B cell (primary cell): ENCODE data around the gene RNF223. TPM values are rescaled to one million over a fixed set of nuclear protein-coding genes. Genes with fewer than 3 reads are reported as not detected.
A peak's percentile ranks its signal among the peaks of the same experiment; 100 is the strongest.

Source experiments
- ATAC-seq: fragments of 200-7000 bp; cut with Tn5 transposase; one replicate; pipeline ENCODE4 v1.10.0; 2021; ENCODE audit warnings: low read depth, mild to moderate bottlenecking, moderate number of reproducible peaks, moderate library complexity
- CTCF ChIA-PET: fragments of 350-600 bp; sonication (Branson Sonifier 250); formaldehyde crosslinking; loops from one replicate; lab custom pipeline; 2021; ENCODE audit warnings: antibody characterized with exemption, inconsistent platforms; lab: Charles Lee
- POLR2A ChIA-PET: fragments of 350-600 bp; sonication (Branson Sonifier 250); formaldehyde crosslinking; loops from one replicate; lab custom pipeline; 2021; ENCODE audit warnings: antibody characterized with exemption; lab: Charles Lee
- DNase-seq: peaks from one replicate; pipeline ENCODE4 v3.0.0; 2013
- H2AFZ ChIP-seq: 2 replicates; pipeline ENCODE4 v1.6.1; 2012; ENCODE audit warnings: mild to moderate bottlenecking, low read depth, low read length; ENCODE audit not compliant: insufficient read depth, poor library complexity, severe bottlenecking
- H3K27ac ChIP-seq, 2 donors: 1 replicate in 1 of 2; 2 replicates in 1 of 2; pipeline ENCODE4 v1.5.1; 2012 to 2013; ENCODE audit warnings: low read length in 2 of 2, mild to moderate bottlenecking in 2 of 2, moderate library complexity in 1 of 2
- H3K27me3 ChIP-seq, 4 experiments: fragments of 200-600 bp in 1 of 4; sonication (generic) in 1 of 4; replicated peaks in 1 of 4; 1 replicate in 2 of 4; 2 replicates in 2 of 4; pipeline versions ENCODE4 v1.6.1 to v1.7.0; 2013 to 2016; ENCODE audit warnings: low read length in 3 of 4, mild to moderate bottlenecking in 2 of 4, mixed read lengths in 1 of 4, moderate library complexity in 1 of 4; ENCODE audit not compliant: insufficient read depth in 4 of 4, control insufficient read depth in 3 of 4; ENCODE audit errors: control extremely low read depth in 1 of 4
- H3K36me3 ChIP-seq, 2 experiments: replicated peaks in 1 of 2; 1 replicate in 1 of 2; 2 replicates in 1 of 2; pipeline versions ENCODE4 v1.6.1 to v1.7.1; 2013; ENCODE audit warnings: low read length in 1 of 2; ENCODE audit not compliant: insufficient read depth in 2 of 2, control insufficient read depth in 1 of 2; ENCODE audit errors: control extremely low read depth in 1 of 2, extremely low read depth in 1 of 2
- H3K4me1 ChIP-seq, 2 donors: fragments of 200-600 bp in 1 of 2; sonication (generic) in 1 of 2; 1 replicate in 1 of 2; 2 replicates in 1 of 2; pipeline versions ENCODE4 v1.5.1 to v1.6.1; 2013 to 2017; ENCODE audit warnings: low read length in 2 of 2; ENCODE audit not compliant: control insufficient read depth in 2 of 2, insufficient read depth in 2 of 2
- H3K4me2 ChIP-seq: replicated peaks from 2 replicates; pipeline ENCODE3; 2012; ENCODE audit warnings: mild to moderate bottlenecking, low read depth, low read length; ENCODE audit not compliant: poor library complexity, severe bottlenecking
- H3K4me3 ChIP-seq, 5 experiments: fragments of 200-600 bp in 1 of 5; sonication (generic) in 1 of 5; 1 replicate in 3 of 5; 2 replicates in 2 of 5; pipeline versions ENCODE4 v1.5.1 to v1.7.0; 2011 to 2016; ENCODE audit warnings: low read length in 4 of 5, mild to moderate bottlenecking in 4 of 5, low read depth in 2 of 5, control low read depth in 1 of 5, moderate library complexity in 1 of 5; ENCODE audit not compliant: insufficient read depth in 1 of 5; ENCODE audit errors: control extremely low read depth in 1 of 5, extremely low read depth in 1 of 5
- H3K79me2 ChIP-seq: fragments of 200-600 bp; sonication (generic); one replicate; pipeline ENCODE4 v1.6.0; 2016; ENCODE audit warnings: low read length; ENCODE audit not compliant: control insufficient read depth, insufficient read depth
- H3K9ac ChIP-seq: fragments of 200-600 bp; sonication (generic); 2 replicates; pipeline ENCODE4 v1.6.1; 2017; ENCODE audit warnings: mild to moderate bottlenecking, low read length, moderate library complexity
- H3K9me3 ChIP-seq, 3 donors: one replicate each; pipeline versions ENCODE4 v1.6.1 to v1.7.1; 2013; ENCODE audit warnings: low read length in 2 of 3; ENCODE audit not compliant: control insufficient read depth in 2 of 3, insufficient read depth in 1 of 3; ENCODE audit errors: control extremely low read depth in 1 of 3
- H4K20me1 ChIP-seq: 2 replicates; pipeline ENCODE4 v1.6.0; 2012; ENCODE audit warnings: mild to moderate bottlenecking, low read length; ENCODE audit not compliant: insufficient read depth, control insufficient read depth, poor library complexity, severe bottlenecking
- H3K27ac Mint-ChIP-seq: one replicate; pipeline ENCODE4 v1.8.0; 2021; ENCODE audit warnings: mixed read lengths
- H3K27me3 Mint-ChIP-seq: one replicate; pipeline ENCODE4 v1.8.0; 2021; ENCODE audit warnings: mixed read lengths
- H3K4me1 Mint-ChIP-seq: one replicate; pipeline ENCODE4 v1.8.0; 2021; ENCODE audit warnings: mixed read lengths
- H3K4me3 Mint-ChIP-seq: one replicate; pipeline ENCODE4 v1.8.0; 2021; ENCODE audit warnings: mixed read lengths
- H3K9me3 Mint-ChIP-seq: one replicate; pipeline ENCODE4 v1.8.0; 2022; ENCODE audit warnings: mixed read lengths; ENCODE audit not compliant: insufficient read depth
- CTCF ChIP-seq: fragments of 200-600 bp; IDR thresholded peaks from one replicate; pipeline ENCODE4 v1.8.0; 2022; ENCODE audit warnings: antibody characterized with exemption, mild to moderate bottlenecking
- EZH2 ChIP-seq: IDR thresholded peaks from 2 replicates; pipeline ENCODE4 v1.6.1; 2012; ENCODE audit warnings: borderline replicate concordance, low read depth, mild to moderate bottlenecking, moderate library complexity, low read length; ENCODE audit not compliant: insufficient read depth, poor library complexity, severe bottlenecking
- WGBS: methylation state at CpG from one replicate; pipeline ENCODE4 v1.1.5; 2013; ENCODE audit warnings: missing lambda C conversion rate; ENCODE audit not compliant: insufficient coverage; 5-methylcytosine and 5-hydroxymethylcytosine counted together
- intact Hi-C: fragments of 100-400 bp; cut with micrococcal nuclease; formaldehyde crosslinking; loops from one replicate; pipeline ENCODE4 v1.10.0; 2022
- polyA plus RNA-seq: library from polyadenylated mRNA; depleted of rRNA; stranded (reverse); fragments of >200 nt; gene quantifications from 2 replicates; pipeline ENCODE4 v1.2.3, GENCODE V29; 2012
- total RNA-seq, 2 donors: library from RNA; stranded (reverse); fragments of 120-200 nt in 1 of 2; gene quantifications; 1 replicate in 1 of 2; 2 replicates in 1 of 2; pipeline versions ENCODE4 v1.2.3 to v1.2.4, GENCODE V29; 2013 to 2022

Gene RNF223
- total and polyA plus RNA-seq, 2 donors (not counting 1 experiment from before 2014, with no cell fraction given), result not detected

GRCh38 chr1:1061682-1062345, 12.3 kb downstream of the RNF223 start:
- H3K4me3 ChIP-seq, result no peak overlapping the region
- H3K27me3 ChIP-seq, result peaks cover 0 to 64% (median 30%) of the 10 kb centered on the region in 4 experiments
- H2AFZ ChIP-seq, result no peak overlapping the region
- Mint-ChIP-seq H3K4me3 (peak overlapping the region; percentile 47), H3K9me3 (no peaks in the 10 kb centered on the region), H3K27me3 (peaks cover 7% of the 10 kb centered on the region), H3K27ac (peak overlapping the region; percentile 50), H3K4me1 (peaks cover 23% of the 10 kb centered on the region)
- no peak overlapping the region for H3K27ac ChIP-seq
- H4K20me1 ChIP-seq, result no peaks in the 10 kb centered on the region
- ATAC-seq (no peak), DNase-seq (no peak)
- ChIA-PET CTCF (interaction anchor here (3.3 kb wide), 1 partner anchor 230 kb away, joined by 14 read pairs; no protein-coding TSS in a partner anchor), POLR2A (no interaction called here)
- H3K79me2 ChIP-seq, result no peaks in the 10 kb centered on the region
- no peak overlapping the region for H3K4me2 ChIP-seq
- peaks cover 0 to 27% (median 0%) of the 10 kb centered on the region in 3 donors for H3K9me3 ChIP-seq
- H3K36me3 ChIP-seq, result no peaks in the 10 kb centered on the region
- WGBS, result 55% methylated on average over 12 of the region's 18 CpGs
- TF ChIP-seq CTCF, result no peak
- TF ChIP-seq EZH2, result no peak
- intact Hi-C loops, result loop anchor here (10.0 kb wide), 1 partner anchor 47 kb away; the partner anchor contains the start of gene ISG15
- H3K9ac ChIP-seq, result no peak overlapping the region
- peaks cover 38 to 44% of the 10 kb centered on the region in 2 donors for H3K4me1 ChIP-seq
